Lung (tissue), 12 donors: ENCODE results near the gene CDKN2B-AS1. TPM values are rescaled to one million over a fixed set of nuclear protein-coding genes. Genes with fewer than 3 reads are reported as not detected.
A peak's percentile ranks its signal among the peaks of the same experiment; 100 is the strongest.

ENCODE experiments used
- ATAC-seq: fragments of 200-7000 bp; cut with Tn5 transposase; one replicate; pipeline ENCODE4 v1.9.1; 2020; ENCODE audit warnings: moderate number of reproducible peaks; ENCODE audit not compliant: insufficient read depth, low FRiP score
- DNase-seq, 3 donors: peaks; one replicate each; pipeline ENCODE4 v3.0.0-alpha.2; 2013 to 2017
- H3K27ac ChIP-seq, 2 donors: one replicate each; pipeline ENCODE4 v1.5.1; 2013; ENCODE audit warnings: mild to moderate bottlenecking in 2 of 2, moderate library complexity in 2 of 2, control low read depth in 1 of 2, inconsistent platforms in 1 of 2, low read depth in 1 of 2, low read length in 1 of 2
- H3K27me3 ChIP-seq, 3 donors: one replicate each; pipeline ENCODE4 v1.5.1; 2013; ENCODE audit warnings: low read length in 2 of 3; ENCODE audit not compliant: control insufficient read depth in 3 of 3, insufficient read depth in 3 of 3
- H3K36me3 ChIP-seq, 4 donors: one replicate each; pipeline ENCODE4 v1.5.1; 2013; ENCODE audit warnings: low read length in 4 of 4, mild to moderate bottlenecking in 1 of 4, moderate library complexity in 1 of 4; ENCODE audit not compliant: control insufficient read depth in 4 of 4, insufficient read depth in 4 of 4
- H3K4me1 ChIP-seq, 5 donors: one replicate each; pipeline ENCODE4 v1.5.1; 2013; ENCODE audit warnings: low read length in 5 of 5, mild to moderate bottlenecking in 2 of 5, moderate library complexity in 1 of 5; ENCODE audit not compliant: control insufficient read depth in 5 of 5, insufficient read depth in 5 of 5
- H3K4me3 ChIP-seq: one replicate; pipeline ENCODE4 v1.5.1; 2013; ENCODE audit warnings: mild to moderate bottlenecking, control low read depth, moderate library complexity
- H3K9ac ChIP-seq, 2 donors: one replicate each; pipeline ENCODE4 v1.5.1; 2013; ENCODE audit warnings: low read length in 2 of 2, control low read depth in 1 of 2; ENCODE audit not compliant: insufficient read depth in 1 of 2
- H3K9me3 ChIP-seq, 4 donors: one replicate each; pipeline ENCODE4 v1.5.1; 2013; ENCODE audit warnings: low read length in 3 of 4, mild to moderate bottlenecking in 1 of 4, moderate library complexity in 1 of 4; ENCODE audit not compliant: control insufficient read depth in 4 of 4, insufficient read depth in 3 of 4
- WGBS, 2 donors: extraction: QIAGEN DNeasy Blood & Tissue Kit; methylation state at CpG; one replicate each; pipeline ENCODE4 v1.1.7; 2013; 5-methylcytosine and 5-hydroxymethylcytosine counted together
- polyA plus RNA-seq, 2 donors: library from polyadenylated mRNA; stranded (reverse); fragments of 200-250 nt; gene quantifications; one replicate each; pipeline ENCODE4 v1.2.1, GENCODE V29; 2013
- total RNA-seq, 2 donors: library from RNA; depleted of rRNA in 1 of 2; stranded (reverse); fragments of >200 nt in 1 of 2; gene quantifications; one replicate each; pipeline ENCODE4 v1.2.1, GENCODE V29; 2014 to 2021
- TF ChIP-seq, protein P1 (sequence below): IDR thresholded peaks from 2 replicates; pipeline ENCODE4 v1.5.1; 2012; ENCODE audit warnings: mild to moderate bottlenecking; ENCODE audit errors: control extremely low read depth, extremely low read depth
- donor health status: control.
- donor health status: control.
- donor health status: Bipolar disorder and iron deficiency.
- donor health status: healthy.
- donor health status: DM: yes; HTN: yes; CAD: no.

CDKN2B-AS1 gene
- total and polyA plus RNA-seq, 4 donors: 0.32 to 1.2 (median 0.59) TPM

DNA sequence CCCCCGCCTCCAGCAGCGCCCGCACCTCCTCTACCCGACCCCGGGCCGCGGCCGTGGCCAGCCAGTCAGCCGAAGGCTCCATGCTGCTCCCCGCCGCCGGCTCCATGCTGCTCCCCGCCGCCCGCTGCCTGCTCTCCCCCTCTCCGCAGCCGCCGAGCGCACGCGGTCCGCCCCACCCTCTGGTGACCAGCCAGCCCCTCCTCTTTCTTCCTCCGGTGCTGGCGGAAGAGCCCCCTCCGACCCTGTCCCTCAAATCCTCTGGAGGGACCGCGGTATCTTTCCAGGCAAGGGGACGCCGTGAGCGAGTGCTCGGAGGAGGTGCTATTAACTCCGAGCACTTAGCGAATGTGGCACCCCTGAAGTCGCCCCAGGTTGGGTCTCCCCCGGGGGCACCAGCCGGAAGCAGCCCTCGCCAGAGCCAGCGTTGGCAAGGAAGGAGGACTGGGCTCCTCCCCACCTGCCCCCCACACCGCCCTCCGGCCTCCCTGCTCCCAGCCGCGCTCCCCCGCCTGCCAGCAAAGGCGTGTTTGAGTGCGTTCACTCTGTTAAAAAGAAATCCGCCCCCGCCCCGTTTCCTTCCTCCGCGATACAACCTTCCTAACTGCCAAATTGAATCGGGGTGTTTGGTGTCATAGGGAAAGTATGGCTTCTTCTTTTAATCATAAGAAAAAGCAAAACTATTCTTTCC, 19.7 kb upstream of the CDKN2B-AS1 start:
- Histone ChIP-seq H3K9me3 (peaks cover 0 to 16% (median 0%) of the 10 kb centered on the region in 4 donors), H3K36me3 (no peaks in the 10 kb centered on the region), H3K9ac (no peak overlapping the region), H3K4me3 (peak overlapping the region; percentile 24), H3K27ac (no peak overlapping the region), H3K27me3 (peaks cover 0 to 94% (median 86%) of the 10 kb centered on the region in 3 donors), H3K4me1 (peaks cover 0 to 13% (median 0%) of the 10 kb centered on the region in 5 donors)
- peak in 1 of 3 donors; percentile 33 for DNase-seq
- ATAC-seq: peak; percentile 63
- TF ChIP-seq, protein P1, sequence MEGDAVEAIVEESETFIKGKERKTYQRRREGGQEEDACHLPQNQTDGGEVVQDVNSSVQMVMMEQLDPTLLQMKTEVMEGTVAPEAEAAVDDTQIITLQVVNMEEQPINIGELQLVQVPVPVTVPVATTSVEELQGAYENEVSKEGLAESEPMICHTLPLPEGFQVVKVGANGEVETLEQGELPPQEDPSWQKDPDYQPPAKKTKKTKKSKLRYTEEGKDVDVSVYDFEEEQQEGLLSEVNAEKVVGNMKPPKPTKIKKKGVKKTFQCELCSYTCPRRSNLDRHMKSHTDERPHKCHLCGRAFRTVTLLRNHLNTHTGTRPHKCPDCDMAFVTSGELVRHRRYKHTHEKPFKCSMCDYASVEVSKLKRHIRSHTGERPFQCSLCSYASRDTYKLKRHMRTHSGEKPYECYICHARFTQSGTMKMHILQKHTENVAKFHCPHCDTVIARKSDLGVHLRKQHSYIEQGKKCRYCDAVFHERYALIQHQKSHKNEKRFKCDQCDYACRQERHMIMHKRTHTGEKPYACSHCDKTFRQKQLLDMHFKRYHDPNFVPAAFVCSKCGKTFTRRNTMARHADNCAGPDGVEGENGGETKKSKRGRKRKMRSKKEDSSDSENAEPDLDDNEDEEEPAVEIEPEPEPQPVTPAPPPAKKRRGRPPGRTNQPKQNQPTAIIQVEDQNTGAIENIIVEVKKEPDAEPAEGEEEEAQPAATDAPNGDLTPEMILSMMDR: no peak
- 1 to 2% methylated on average over 45 to 51 of the region's 51 CpGs for WGBS, 2 donors

- H3K27me3 ChIP-seq: peaks cover 0 to 90% (median 78%) of the 10 kb centered on the region in 3 donors
- ATAC-seq: no peak
- H3K36me3 ChIP-seq: no peaks in the 10 kb centered on the region
- no peak overlapping the region for H3K27ac ChIP-seq
- H3K4me1 ChIP-seq: peaks cover 0 to 10% (median 0%) of the 10 kb centered on the region in 5 donors
- no peak overlapping the region for H3K4me3 ChIP-seq
- DNase-seq: no peak
- TF ChIP-seq, protein P1: no peak
- 25% methylated on average over 18 to 19 of the region's 19 CpGs for WGBS, 2 donors
- peaks cover 0 to 4% (median 0%) of the 10 kb centered on the region in 4 donors for H3K9me3 ChIP-seq
- no peak overlapping the region for H3K9ac ChIP-seq
Measured at GRCh38 chr9:21976334-21976875, 18.2 kb upstream of the CDKN2B-AS1 start.

DNA sequence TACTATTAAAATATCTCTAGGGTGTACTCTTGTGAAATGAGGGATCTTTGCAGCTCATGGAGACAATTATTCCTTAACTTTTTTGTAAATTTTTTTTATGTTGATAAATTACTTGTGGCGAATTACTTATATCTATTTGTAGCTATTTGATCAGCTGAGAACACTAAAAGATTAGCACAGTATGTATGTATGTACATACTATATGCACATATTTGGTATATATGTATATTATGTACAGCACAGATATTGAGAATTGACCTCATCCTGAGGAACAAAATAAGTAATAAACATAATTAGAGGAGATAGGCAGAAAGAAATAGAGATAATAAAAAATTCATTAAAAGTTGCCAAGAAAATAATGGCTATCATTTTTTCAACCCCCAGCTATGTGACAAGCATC, 12.2 kb upstream of the CDKN2B-AS1 start:
- TF ChIP-seq, protein P1: no peak
- no peaks in the 10 kb centered on the region for H3K4me1 ChIP-seq
- DNase-seq: no peak
- H3K36me3 ChIP-seq: no peaks in the 10 kb centered on the region
- H3K27me3 ChIP-seq: peaks cover 0 to 94% (median 69%) of the 10 kb centered on the region in 3 donors
- H3K27ac ChIP-seq: no peak overlapping the region
- no peak overlapping the region for H3K4me3 ChIP-seq
- no peaks in the 10 kb centered on the region for H3K9me3 ChIP-seq
- H3K9ac ChIP-seq: no peak overlapping the region
- WGBS, 2 donors: 59% methylated on average over 1 of the region's 1 CpG
- no peak for ATAC-seq
